ENCODE data around the gene HS1BP3.

Gene HS1BP3

DNA sequence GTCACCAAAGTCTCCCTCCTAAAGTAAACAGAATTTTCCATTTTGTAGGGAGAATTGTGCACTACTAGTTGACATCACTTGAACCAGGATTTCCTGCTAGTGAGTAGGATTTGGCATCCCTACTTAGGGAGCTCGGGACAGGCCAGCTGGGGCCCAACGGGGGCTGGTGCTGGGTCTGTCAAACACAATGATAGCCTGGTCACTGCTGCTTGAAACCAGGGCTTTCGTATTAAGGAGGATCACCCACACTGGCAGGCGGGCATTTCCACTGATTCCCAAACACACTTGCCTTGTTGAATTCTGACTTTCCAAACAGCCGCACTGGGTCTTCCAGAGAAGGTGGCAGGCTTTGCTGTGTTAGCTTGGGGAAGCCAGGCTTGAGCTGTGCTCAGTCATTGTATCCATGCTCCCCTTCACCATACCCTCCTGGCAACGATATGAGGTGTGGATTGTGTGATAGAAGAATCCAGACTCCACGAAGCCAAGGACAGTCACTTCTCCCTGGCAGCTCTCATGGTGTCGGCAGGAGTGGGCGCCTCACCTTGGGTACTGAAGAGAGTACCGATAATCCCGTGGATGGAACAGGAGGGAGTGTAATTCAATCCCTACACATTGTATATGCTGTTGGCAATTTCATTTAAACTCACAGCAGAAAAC, 23.5 kb upstream of the HS1BP3 start:
- H3K27ac ChIP-seq (ENCODE audit: low read depth, low read length): no peak overlapping the region

DNA sequence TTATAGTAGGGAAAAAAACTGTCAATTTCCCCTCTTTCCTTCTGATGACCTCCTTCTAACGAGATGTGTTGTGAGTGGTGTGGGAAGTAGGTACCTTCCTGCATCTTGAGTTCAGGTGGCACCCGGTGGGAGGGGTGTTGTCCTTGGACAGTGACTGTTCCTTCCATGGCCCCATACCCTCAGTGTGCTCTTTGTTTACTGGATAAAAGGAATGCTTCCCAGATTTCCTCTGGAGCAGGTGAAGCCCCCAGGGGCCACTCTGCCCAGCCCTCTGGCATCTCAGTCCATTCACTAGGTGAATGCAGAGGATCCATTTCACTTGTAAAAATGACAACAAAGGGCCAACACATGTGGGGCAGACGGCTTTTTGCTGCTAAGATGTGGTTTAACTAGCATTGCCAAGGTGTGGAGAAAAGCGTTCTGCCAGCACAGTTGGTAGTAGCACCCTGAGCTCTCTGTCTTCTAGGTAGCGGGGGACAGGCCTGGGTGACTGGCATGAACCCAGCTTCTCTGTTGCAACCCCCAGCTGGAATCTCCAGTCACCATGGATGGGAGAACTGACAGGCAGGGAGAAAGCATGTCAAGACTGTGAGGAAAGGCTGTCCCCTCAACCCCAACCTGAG, 22.9 kb upstream of the HS1BP3 start:
- Histone ChIP-seq H3F3A (ENCODE audit: control insufficient read depth, insufficient read depth) (peaks cover 26% of the 10 kb centered on the region), H3K79me2 (ENCODE audit: control insufficient read depth, low read length) (no peaks in the 10 kb centered on the region), H4K20me1 (ENCODE audit: control insufficient read depth, insufficient read depth, low read depth, low read length) (no peaks in the 10 kb centered on the region), H3K4me3 (ENCODE audit: low read length) (peak overlapping the region; percentile 12; the same call in 1 of the 2 replicates), H3K36me3 (ENCODE audit: control insufficient read depth, low read length) (no peaks in the 10 kb centered on the region), H3K9me2 (replicated peaks; ENCODE audit: control insufficient read depth, low read length) (no peaks in the 10 kb centered on the region), H3K9me3 (ENCODE audit: control insufficient read depth, insufficient read depth, low read length) (no peaks in the 10 kb centered on the region), H3K4me1 (ENCODE audit: control insufficient read depth, low read length) (peaks cover 69% of the 10 kb centered on the region), H3K27me3 (ENCODE audit: control insufficient read depth, low read length) (peaks cover 16% of the 10 kb centered on the region), H3K4me2 (ENCODE audit: low read length) (peak overlapping the region; percentile 61), H3K27ac (ENCODE audit: low read depth, low read length) (no peak overlapping the region)
- TF ChIP-seq, protein P1, sequence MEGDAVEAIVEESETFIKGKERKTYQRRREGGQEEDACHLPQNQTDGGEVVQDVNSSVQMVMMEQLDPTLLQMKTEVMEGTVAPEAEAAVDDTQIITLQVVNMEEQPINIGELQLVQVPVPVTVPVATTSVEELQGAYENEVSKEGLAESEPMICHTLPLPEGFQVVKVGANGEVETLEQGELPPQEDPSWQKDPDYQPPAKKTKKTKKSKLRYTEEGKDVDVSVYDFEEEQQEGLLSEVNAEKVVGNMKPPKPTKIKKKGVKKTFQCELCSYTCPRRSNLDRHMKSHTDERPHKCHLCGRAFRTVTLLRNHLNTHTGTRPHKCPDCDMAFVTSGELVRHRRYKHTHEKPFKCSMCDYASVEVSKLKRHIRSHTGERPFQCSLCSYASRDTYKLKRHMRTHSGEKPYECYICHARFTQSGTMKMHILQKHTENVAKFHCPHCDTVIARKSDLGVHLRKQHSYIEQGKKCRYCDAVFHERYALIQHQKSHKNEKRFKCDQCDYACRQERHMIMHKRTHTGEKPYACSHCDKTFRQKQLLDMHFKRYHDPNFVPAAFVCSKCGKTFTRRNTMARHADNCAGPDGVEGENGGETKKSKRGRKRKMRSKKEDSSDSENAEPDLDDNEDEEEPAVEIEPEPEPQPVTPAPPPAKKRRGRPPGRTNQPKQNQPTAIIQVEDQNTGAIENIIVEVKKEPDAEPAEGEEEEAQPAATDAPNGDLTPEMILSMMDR (IDR thresholded peaks at IDR 0.05; ENCODE audit: low read depth, low read length, poor library complexity, severe bottlenecking): no peak
- no peak for TF ChIP-seq EZH2phosphoT487 (IDR thresholded peaks at IDR 0.05; ENCODE audit: borderline replicate concordance, low read length)

More for the DNA sequence above, 23.5 kb upstream of the HS1BP3 start:
- no peaks in the 10 kb centered on the region for H4K20me1 ChIP-seq (ENCODE audit: control insufficient read depth, insufficient read depth, low read depth, low read length)
- H3K4me2 ChIP-seq (ENCODE audit: low read length): no peak overlapping the region
- no peak for TF ChIP-seq EZH2phosphoT487 (IDR thresholded peaks at IDR 0.05; ENCODE audit: borderline replicate concordance, low read length)
- TF ChIP-seq, protein P1 (IDR thresholded peaks at IDR 0.05; ENCODE audit: low read depth, low read length, poor library complexity, severe bottlenecking): no peak
- no peak overlapping the region for H3K4me3 ChIP-seq (ENCODE audit: low read length)
- H3K9me3 ChIP-seq (ENCODE audit: control insufficient read depth, insufficient read depth, low read length): no peaks in the 10 kb centered on the region
- no peaks in the 10 kb centered on the region for H3K9me2 ChIP-seq (replicated peaks; ENCODE audit: control insufficient read depth, low read length)
- no peaks in the 10 kb centered on the region for H3K36me3 ChIP-seq (ENCODE audit: control insufficient read depth, low read length)
- peaks cover 26% of the 10 kb centered on the region for H3F3A ChIP-seq (ENCODE audit: control insufficient read depth, insufficient read depth)
- no peaks in the 10 kb centered on the region for H3K79me2 ChIP-seq (ENCODE audit: control insufficient read depth, low read length)
- peaks cover 12% of the 10 kb centered on the region for H3K27me3 ChIP-seq (ENCODE audit: control insufficient read depth, low read length)
- H3K4me1 ChIP-seq (ENCODE audit: control insufficient read depth, low read length): peaks cover 75% of the 10 kb centered on the region

DNA sequence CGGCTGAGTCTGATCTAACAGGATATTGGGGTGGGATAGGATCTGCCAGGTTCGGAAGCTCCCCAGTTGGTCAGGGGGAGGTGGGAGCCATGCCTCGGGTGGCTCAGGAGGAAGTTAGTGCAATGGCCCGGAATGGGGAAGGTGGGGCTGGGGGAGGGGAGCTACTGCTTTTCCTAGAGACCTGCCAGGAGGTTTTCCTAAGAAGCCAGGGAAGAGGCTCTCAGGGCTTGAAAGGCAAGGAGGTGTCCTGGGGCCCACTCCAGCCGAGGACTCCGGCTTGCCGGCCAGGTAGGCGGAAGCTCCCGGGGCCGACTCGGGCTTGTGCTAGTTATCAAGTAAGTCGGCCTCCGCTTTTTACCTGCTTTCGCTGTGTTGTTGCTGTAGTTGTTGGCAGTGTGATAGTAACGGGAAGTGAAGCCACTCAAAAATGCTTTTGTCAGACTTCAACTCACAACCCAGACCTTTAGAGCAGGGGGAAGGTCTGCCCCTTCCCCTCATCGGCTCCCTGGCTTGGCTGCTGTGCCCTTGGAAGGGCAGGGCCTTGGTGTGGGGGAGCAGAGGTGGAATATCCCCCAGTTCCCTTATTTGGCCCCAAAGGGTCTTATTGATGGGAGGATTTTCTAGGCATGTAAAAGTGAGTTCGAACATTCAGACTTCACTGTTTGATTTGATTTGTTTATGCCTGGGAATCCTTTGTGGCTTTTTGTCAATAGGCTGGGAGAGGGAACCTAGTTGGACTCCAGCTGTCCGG, 21.5 kb upstream of the HS1BP3 start:
- H3K4me3 ChIP-seq (ENCODE audit: low read length): peak overlapping the region; percentile 57
- TF ChIP-seq, protein P1 (IDR thresholded peaks at IDR 0.05; ENCODE audit: low read depth, low read length, poor library complexity, severe bottlenecking): no peak
- TF ChIP-seq EZH2phosphoT487 (IDR thresholded peaks at IDR 0.05; ENCODE audit: borderline replicate concordance, low read length): no peak
- H3F3A ChIP-seq (ENCODE audit: control insufficient read depth, insufficient read depth): peaks cover 13% of the 10 kb centered on the region
- no peaks in the 10 kb centered on the region for H4K20me1 ChIP-seq (ENCODE audit: control insufficient read depth, insufficient read depth, low read depth, low read length)
- H3K4me1 ChIP-seq (ENCODE audit: control insufficient read depth, low read length): peaks cover 55% of the 10 kb centered on the region
- no peaks in the 10 kb centered on the region for H3K9me2 ChIP-seq (replicated peaks; ENCODE audit: control insufficient read depth, low read length)
- H3K79me2 ChIP-seq (ENCODE audit: control insufficient read depth, low read length): no peaks in the 10 kb centered on the region
- peak overlapping the region; percentile 61 for H3K4me2 ChIP-seq (ENCODE audit: low read length)
- H3K27ac ChIP-seq (ENCODE audit: low read depth, low read length): peak overlapping the region; percentile 16; the same call in 1 of the 2 replicates
- peaks cover 31% of the 10 kb centered on the region for H3K27me3 ChIP-seq (ENCODE audit: control insufficient read depth, low read length)
- H3K9me3 ChIP-seq (ENCODE audit: control insufficient read depth, insufficient read depth, low read length): no peaks in the 10 kb centered on the region
- H3K36me3 ChIP-seq (ENCODE audit: control insufficient read depth, low read length): no peaks in the 10 kb centered on the region

Measured in DOHH2 (cell line).